H1 (cell line): ENCODE measurements around the gene RMND5B.

Experiments used
- ASH2L ChIP-seq: fragments of 200-600, 300-600 bp; sonication (generic); IDR thresholded peaks from one replicate; pipeline ENCODE4 v1.7.1; 2017; ENCODE audit warnings: low read length
- BCL11A ChIP-seq, 2 experiments: IDR thresholded peaks; one replicate each; pipeline ENCODE4 v1.6.1; 2011; ENCODE audit warnings: low read depth in 2 of 2, low read length in 2 of 2, mild to moderate bottlenecking in 2 of 2
- CEBPB ChIP-seq: IDR thresholded peaks from 2 replicates; pipeline ENCODE4 v1.6.1; 2012; ENCODE audit warnings: low read depth, low read length
- CHD2 ChIP-seq: IDR thresholded peaks from 2 replicates; pipeline ENCODE4 v1.6.1; 2012; ENCODE audit warnings: low read length, improper control_type of control experiment
- CTCF ChIP-seq, 3 experiments: IDR thresholded peaks; 1 replicate in 2 of 3; 2 replicates in 1 of 3; pipeline versions ENCODE4 v1.5.1 to v1.6.1; 2011; ENCODE audit warnings: low read length in 3 of 3, mild to moderate bottlenecking in 3 of 3, inconsistent platforms in 2 of 3, low read depth in 1 of 3, moderate library complexity in 1 of 3; ENCODE audit not compliant: insufficient read depth in 1 of 3; ENCODE audit errors: control extremely low read depth in 1 of 3
- EP300 ChIP-seq, 2 experiments: IDR thresholded peaks; 1 replicate in 1 of 2; 2 replicates in 1 of 2; pipeline ENCODE4 v1.6.1; 2011 to 2012; ENCODE audit warnings: low read depth in 2 of 2, low read length in 2 of 2, mild to moderate bottlenecking in 2 of 2, borderline replicate concordance in 1 of 2, inconsistent platforms in 1 of 2, moderate library complexity in 1 of 2
- EZH2 ChIP-seq: fragments of 200-600 bp; sonication (generic); IDR thresholded peaks from 2 replicates; pipeline ENCODE4 v1.7.1; 2012; ENCODE audit warnings: low read depth, mild to moderate bottlenecking, moderate library complexity, low read length, inconsistent platforms; ENCODE audit not compliant: severe bottlenecking
- POLR2A ChIP-seq, 2 experiments: IDR thresholded peaks; 1 replicate in 1 of 2; 2 replicates in 1 of 2; pipeline ENCODE4 v1.6.1; 2011; ENCODE audit warnings: low read depth in 2 of 2, low read length in 2 of 2, mild to moderate bottlenecking in 2 of 2; ENCODE audit errors: control extremely low read depth in 1 of 2
- POLR2AphosphoS5 ChIP-seq: IDR thresholded peaks from 2 replicates; pipeline ENCODE4 v1.6.1; 2011; ENCODE audit warnings: low read depth, low read length
- RXRA ChIP-seq: IDR thresholded peaks from 2 replicates; pipeline ENCODE4 v1.6.1; 2011; ENCODE audit warnings: low read depth, mild to moderate bottlenecking, low read length, moderate library complexity; ENCODE audit not compliant: insufficient read depth
- SRF ChIP-seq: IDR thresholded peaks from 2 replicates; pipeline ENCODE4 v1.6.1; 2011; ENCODE audit warnings: mild to moderate bottlenecking, low read depth, low read length, moderate library complexity
- TAF1 ChIP-seq: IDR thresholded peaks from 2 replicates; pipeline ENCODE4 v1.6.1; 2011; ENCODE audit warnings: mild to moderate bottlenecking, low read depth, low read length
- YY1 ChIP-seq: IDR thresholded peaks from 2 replicates; pipeline ENCODE4 v1.6.1; 2011; ENCODE audit warnings: low read depth, mild to moderate bottlenecking, low read length

DNA sequence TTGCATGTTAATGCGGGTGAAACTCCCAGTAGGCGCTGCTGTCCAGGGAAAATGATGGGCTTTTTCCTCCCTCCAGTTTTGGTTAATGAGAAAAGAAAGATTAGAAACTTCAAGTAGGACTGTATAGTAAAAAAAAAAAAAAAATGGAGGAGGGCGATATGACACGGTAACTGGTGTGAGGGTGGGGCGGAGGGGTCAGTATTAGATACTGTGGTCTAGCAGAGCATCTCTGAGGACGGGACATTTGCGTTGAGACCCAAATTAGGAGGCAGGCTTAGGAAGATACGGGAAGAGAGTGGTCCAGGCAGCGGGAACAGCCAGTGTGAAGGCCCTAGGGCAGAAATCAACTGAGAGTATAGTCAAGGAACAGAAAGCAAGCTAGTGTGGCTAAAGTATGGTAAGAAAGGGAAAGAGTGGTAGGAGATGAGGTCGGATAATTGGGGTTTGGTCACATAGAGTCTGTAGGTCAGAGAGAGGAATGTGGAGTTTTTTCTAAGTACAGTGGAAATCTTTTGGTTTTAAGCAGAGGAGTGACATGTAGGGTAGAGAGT is 707 bp downstream of the RMND5B start:
- TF ChIP-seq CEBPB (no peak), TAF1 (no peak), CTCF (IDR thresholded peaks at IDR 0.05; ENCODE audit: control extremely low read depth in 1 of 3, insufficient read depth in 1 of 3, low read depth in 1 of 3, low read length in 3 of 3) (no peak), RXRA (no peak), SRF (no peak), POLR2A (IDR thresholded peaks at IDR 0.05; ENCODE audit: control extremely low read depth in 1 of 2, low read depth in 2 of 2, low read length in 2 of 2) (no peak), ASH2L (no peak), YY1 (no peak), POLR2AphosphoS5 (0 out of 2 replicates have a peak, but pooled peaks have one; percentile 15), EZH2 (no peak), BCL11A (IDR thresholded peaks at IDR 0.05; ENCODE audit: low read depth in 2 of 2, low read length in 2 of 2) (no peak), EP300 (IDR thresholded peaks at IDR 0.05; ENCODE audit: borderline replicate concordance in 1 of 2, low read depth in 2 of 2, low read length in 2 of 2) (no peak), CHD2 (no peak)
